Stimulated activated CD4-positive, alpha-beta T cell treated with anti-CD3 and anti-CD28 coated beads, Interleukin-2, amount 100 ng/mL, for 4 hours (primary cell): ENCODE measurements around the gene C1QTNF1.
A peak's percentile ranks its signal among the peaks of the same experiment; 100 is the strongest.

Experiments
- DNase-seq: peaks from one replicate; pipeline ENCODE4 v3.0.0-alpha.2; 2020; ENCODE audit warnings: low read depth

C1QTNF1 gene

GRCh38 chr17:79023886-79024771, at the start of gene C1QTNF1:
C1QTNF1 (plus strand) TSS chr17:79024169; CDS start chr17:79043969, 19,800 bp downstream.
- no peak for DNase-seq

- DNase-seq: no peak
These were observed 49.1 kb upstream of the C1QTNF1 start for GRCh38 chr17:78974635-78975591.

- no peak for DNase-seq
These were observed 46.9 kb upstream of the C1QTNF1 start for GRCh38 chr17:78976907-78977680.

- no peak for DNase-seq
These were observed 46.4 kb upstream of the C1QTNF1 start for GRCh38 chr17:78977681-78977943.

- DNase-seq: no peak
These were observed 45.7 kb upstream of the C1QTNF1 start for GRCh38 chr17:78977997-78978973.

DNA sequence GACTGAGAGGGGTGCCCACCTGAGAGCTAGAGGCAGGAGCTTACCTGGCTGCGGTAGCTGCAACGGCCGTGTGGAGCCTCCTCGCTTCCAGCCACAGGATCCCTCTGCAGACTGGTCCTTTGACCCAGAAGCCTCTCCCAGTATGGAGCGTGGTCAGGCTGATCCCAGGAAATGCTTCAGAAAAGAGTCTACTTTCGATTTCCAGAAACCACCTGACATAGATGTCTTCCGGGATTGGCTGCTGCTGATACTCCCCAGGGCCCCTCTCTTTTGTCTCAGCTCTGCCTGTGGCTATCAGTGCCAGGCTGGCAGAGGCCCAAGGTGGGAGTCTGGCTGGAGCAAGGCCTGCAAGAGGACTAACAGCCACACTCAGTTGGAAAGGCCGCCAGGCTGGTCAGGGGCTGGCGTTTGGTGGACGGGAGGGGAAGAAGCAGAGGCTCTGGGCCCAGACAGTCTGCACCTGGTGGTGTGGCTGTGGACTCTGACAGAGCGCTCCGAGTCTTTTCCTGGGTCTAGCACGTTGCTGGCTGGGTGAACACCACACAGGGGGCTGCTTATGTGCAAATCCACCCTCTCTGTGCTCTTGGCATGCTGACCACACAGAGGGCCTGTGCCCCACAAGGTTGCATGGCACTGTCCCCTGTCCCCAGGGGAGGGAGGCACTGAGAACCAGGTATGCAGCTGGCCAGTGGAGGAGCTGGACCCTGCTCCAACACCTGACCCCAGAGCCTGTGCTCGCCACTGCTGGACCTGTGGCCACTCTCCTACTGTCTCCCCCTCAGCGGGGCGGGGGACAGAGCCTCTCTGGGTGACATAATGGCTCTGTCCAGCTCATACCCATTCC, 44.0 kb upstream of the C1QTNF1 start, which contains the start of gene LGALS3BP:
Gene LGALS3BP (minus strand): TSS at position 144 of the 844 bp plus-strand sequence. CDS start 2,732 bp downstream, outside the sequence.
- peak; percentile 10 for DNase-seq

GRCh38 chr17:78980624-78980972, 43.4 kb upstream of the C1QTNF1 start:
- no peak for DNase-seq

DNA sequence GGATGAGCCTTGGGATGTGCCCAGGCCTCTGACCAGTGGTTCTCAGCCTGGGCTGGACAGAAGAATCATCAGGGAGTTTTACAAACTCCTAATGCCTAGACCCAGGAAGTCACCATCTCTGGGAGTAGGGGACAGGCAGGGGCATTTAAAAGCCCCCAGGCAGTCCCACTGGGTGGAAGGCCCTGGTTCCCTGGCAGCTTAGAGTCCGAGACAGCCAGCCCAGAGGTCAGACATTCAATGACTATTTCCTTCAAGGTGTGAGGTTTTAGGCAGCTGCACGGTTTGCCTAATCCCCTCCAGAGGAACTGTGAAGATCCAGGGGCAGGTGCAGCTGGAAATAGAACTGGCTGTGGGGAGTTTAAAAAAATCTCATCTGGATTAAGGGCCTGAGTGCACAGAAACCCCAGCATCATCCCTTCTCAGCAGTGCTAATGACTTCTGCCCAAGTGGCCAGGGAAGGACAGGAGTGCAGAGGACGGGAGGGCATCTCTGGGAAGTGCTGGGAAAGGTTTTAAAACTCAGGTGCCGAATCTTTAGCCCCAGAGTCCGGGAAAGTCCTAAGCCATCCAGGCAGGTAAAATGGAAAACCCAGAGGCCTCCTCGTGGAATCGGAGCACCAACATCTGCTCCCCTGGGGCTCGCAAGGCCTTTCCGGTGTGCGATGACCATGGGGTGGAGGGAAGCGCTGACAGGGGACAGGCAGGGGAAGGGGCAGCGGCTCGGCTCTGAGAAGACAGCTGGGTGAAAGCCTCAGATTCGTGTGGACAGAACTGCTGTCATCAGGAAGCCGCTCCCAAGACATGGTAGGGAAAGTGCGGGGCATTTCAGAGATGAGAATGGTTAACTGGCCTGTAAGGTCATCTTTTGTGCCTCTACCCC, 42.7 kb upstream of the C1QTNF1 start:
- no peak for DNase-seq

DNA sequence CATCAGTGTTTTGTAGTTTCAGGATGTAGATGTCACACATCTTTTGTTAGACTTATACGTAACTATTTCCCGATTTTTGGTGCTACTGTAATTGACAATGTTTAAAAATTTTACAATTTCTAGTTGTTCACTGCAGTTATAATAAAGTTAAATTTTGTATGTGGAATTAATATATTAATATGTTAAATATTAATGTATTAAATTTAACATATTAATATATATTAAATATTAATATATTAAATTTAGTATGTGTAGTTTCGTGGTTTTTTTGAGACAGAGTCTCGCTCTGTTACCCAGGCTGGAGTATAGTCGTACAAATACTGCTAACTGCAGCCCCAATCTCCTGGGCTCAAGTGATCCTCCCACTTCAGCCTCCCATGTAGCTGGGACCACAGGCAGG, 38.6 kb upstream of the C1QTNF1 start:
- DNase-seq: no peak

- DNase-seq: no peak
These were observed 37.8 kb upstream of the C1QTNF1 start for GRCh38 chr17:78986048-78986648.

GRCh38 chr17:78986649-78987328, 37.2 kb upstream of the C1QTNF1 start:
- no peak for DNase-seq

DNA sequence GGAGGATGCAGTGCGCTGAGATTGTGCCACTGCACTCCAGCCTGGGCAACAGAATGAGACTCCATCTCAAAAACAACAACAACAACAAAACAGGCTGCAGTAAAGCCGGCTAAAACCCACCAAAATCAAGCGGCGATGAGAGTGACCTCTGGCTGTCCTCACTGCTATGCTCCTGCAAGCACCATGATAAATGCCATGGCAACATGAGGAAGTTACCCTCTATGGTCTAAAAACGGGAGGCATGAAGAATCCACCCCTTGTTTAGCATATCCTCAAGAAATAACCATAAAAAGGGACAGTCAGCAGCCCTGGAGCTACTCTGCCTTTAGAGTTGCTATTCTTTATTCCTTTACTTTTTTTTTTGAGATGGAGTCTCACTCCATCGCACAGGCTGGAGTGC, 35.8 kb upstream of the C1QTNF1 start:
- no peak for DNase-seq

GRCh38 chr17:78990349-78991016, 33.5 kb upstream of the C1QTNF1 start:
- no peak for DNase-seq

GRCh38 chr17:78991017-78991738, 32.8 kb upstream of the C1QTNF1 start:
- DNase-seq: no peak

- no peak for DNase-seq
These were observed 31.9 kb upstream of the C1QTNF1 start for GRCh38 chr17:78991906-78992532.

DNA sequence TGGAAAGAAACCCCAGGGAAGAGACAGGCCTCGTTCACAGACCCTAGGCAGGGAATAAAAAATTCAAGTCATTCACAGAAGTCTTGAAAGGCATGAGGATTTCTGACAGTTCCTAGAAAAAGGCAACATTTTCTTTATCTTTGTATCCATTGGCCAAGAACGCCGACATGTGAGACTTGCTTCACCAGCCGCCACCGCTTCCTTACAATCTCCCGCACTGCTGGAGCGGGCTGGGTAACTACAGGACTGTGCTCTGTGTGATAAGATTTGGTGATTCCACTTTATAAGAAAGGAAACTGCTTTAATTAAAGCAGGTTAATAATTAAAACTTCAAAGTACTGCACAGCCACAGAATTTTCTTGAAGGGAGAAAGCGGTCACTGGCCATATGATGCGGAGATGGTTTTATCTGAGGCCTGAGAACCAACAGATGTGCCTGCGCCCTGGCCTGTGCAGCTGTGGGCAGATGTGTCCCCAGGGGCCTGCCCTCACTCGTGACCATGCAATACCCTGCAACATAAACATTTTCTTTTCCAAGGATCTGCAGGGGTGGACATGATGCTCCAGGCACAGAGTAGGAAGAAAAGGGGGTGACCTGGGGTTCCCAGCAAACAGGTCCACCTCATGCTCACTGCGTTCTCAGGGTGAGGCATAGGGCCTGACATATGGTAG, 31.3 kb upstream of the C1QTNF1 start:
- no peak for DNase-seq
